NK-92 treated with Interleukin-12 subunit alpha and Interleukin-12 subunit beta, amount 100 ng/mL, for 24 hours (cell line): ENCODE data around the gene ITGB5.

Source experiments
- DNase-seq: peaks from one replicate; lab custom pipeline; 2025; lab: John Stamatoyannopoulos, UW

ITGB5 gene

GRCh38 chr3:124893526-124893925, 6.4 kb upstream of the ITGB5 start:
- no peak for DNase-seq

GRCh38 chr3:124890573-124891190, 3.5 kb upstream of the ITGB5 start:
- no peak for DNase-seq

- DNase-seq: no peak
Observed at GRCh38 chr3:124888482-124889441, 1.6 kb upstream of the ITGB5 start.

- DNase-seq: no peak
Observed at GRCh38 chr3:124887932-124888298, 750 bp upstream of the ITGB5 start.

GRCh38 chr3:124886168-124887056, 753 bp downstream of the ITGB5 start:
- no peak for DNase-seq

GRCh38 chr3:124885466-124886167, 1.5 kb downstream of the ITGB5 start:
- DNase-seq: no peak

- no peak for DNase-seq
Observed at GRCh38 chr3:124884474-124885101, 2.6 kb downstream of the ITGB5 start.

GRCh38 chr3:124883766-124884473, 3.2 kb downstream of the ITGB5 start:
- DNase-seq: no peak

GRCh38 chr3:124882816-124883747, 4.1 kb downstream of the ITGB5 start:
- no peak for DNase-seq

- DNase-seq: no peak
Observed at GRCh38 chr3:124881976-124882697, 5.0 kb downstream of the ITGB5 start.

GRCh38 chr3:124879337-124879680, 7.9 kb downstream of the ITGB5 start:
- no peak for DNase-seq

GRCh38 chr3:124878561-124879336, 8.4 kb downstream of the ITGB5 start:
- no peak for DNase-seq

- no peak for DNase-seq
Observed at GRCh38 chr3:124877674-124878073, 9.5 kb downstream of the ITGB5 start.

GRCh38 chr3:124876401-124876878, 10.7 kb downstream of the ITGB5 start:
- DNase-seq: no peak

- no peak for DNase-seq
Observed at GRCh38 chr3:124873226-124873625, 13.9 kb downstream of the ITGB5 start.

GRCh38 chr3:124867511-124867910, 19.7 kb downstream of the ITGB5 start:
- no peak for DNase-seq

- DNase-seq: no peak
Observed at GRCh38 chr3:124862006-124862405, 25.2 kb downstream of the ITGB5 start.

GRCh38 chr3:124861041-124861440, 26.1 kb downstream of the ITGB5 start:
- DNase-seq: no peak
